Measurements from ENCODE around the gene C13orf46. TPM values are rescaled to one million over a fixed set of nuclear protein-coding genes. Genes with fewer than 3 reads are reported as not detected.

The C13orf46 gene
- polyA plus RNA-seq, 1 donor (not counting 4 experiments of a cell fraction or from before 2014, with no cell fraction given), result not detected

DNA sequence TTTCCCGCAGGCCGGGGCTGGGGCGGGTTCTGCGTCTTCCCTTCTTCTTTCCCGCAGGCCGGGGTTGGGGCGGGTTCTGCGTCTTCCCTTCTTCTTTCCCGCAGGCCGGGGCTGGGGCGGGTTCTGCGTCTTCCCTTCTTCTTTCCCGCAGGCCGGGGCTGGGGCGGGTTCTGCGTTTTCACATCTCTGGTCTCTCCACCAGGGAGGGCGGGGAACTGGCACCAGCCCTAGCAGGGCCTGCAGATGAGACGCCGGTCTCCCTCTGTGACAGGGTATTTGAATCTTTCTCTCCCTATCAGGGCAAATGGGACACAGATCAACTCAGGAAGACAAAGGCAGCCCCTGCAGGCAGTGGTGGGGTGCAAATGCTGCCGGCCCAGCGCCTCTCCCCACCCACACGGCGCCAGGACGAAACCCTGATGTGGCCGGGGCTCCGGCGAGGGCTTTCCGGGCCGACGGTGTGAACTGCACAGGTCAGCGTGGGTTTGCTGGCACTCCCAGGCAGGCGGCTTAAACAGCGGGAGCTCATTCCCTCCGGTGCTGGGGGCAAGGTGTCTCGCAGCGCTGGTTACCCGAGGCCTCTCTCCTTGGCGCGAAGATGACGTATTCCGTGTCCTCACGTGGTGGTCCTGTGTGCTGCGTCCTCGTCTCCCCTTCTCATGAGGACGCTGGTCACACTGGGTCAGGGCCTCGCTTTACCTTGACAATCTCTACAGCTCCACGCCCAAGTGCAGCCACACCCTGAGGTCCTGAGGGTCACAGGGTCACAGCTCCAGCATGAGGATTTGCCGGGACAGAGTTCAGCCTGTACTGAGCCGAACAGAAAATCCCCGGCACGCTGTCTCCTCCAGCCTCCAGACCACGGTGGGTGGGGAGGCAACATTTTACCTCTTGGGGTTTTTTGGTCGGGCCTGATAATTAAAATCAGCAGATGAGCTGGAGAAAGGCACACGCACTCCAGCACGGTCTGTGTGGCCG lies 717 bp upstream of the C13orf46 start:
- H3K9ac ChIP-seq (ENCODE audit: control insufficient read depth, extremely low read depth, insufficient read depth, low read length), result no peak overlapping the region
- peaks cover 11% of the 10 kb centered on the region for H3K27me3 ChIP-seq (ENCODE audit: control insufficient read depth, extremely low read depth, insufficient read depth, low read length)
- H3K4me1 ChIP-seq (ENCODE audit: control insufficient read depth, extremely low read depth, insufficient read depth, low read length), result peaks cover 23% of the 10 kb centered on the region
- DNase-seq (ENCODE audit: low read depth, low spot score) (no peak), FAIRE-seq (no peak)
- H3K4me3 ChIP-seq (ENCODE audit: control insufficient read depth in 2 of 3, extremely low read depth in 1 of 3, insufficient read depth in 2 of 3, low read depth in 1 of 3, low read length in 3 of 3), result no peak overlapping the region
- no peaks in the 10 kb centered on the region for H3K9me1 ChIP-seq (ENCODE audit: control insufficient read depth, extremely low read depth, insufficient read depth, low read length)
- H3K4me2 ChIP-seq (ENCODE audit: control insufficient read depth, extremely low read depth, insufficient read depth, low read depth, low read length), result no peak overlapping the region
- dilution Hi-C loops (cut with MboI; ENCODE audit: extremely low pct_ligation_motif_present, low sequenced_read_pairs), result no loop called here
- H2AFZ ChIP-seq (ENCODE audit: control insufficient read depth, low read length), result no peak overlapping the region
- H3K79me2 ChIP-seq (ENCODE audit: control insufficient read depth, insufficient read depth, low read length), result no peaks in the 10 kb centered on the region
- H3K36me3 ChIP-seq (ENCODE audit: control insufficient read depth in 2 of 2, extremely low read depth in 1 of 2, insufficient read depth in 2 of 2, low read length in 2 of 2), result peaks cover 0 to 1% of the 10 kb centered on the region in 2 experiments
- no peak overlapping the region for H3K27ac ChIP-seq (ENCODE audit: control insufficient read depth, insufficient read depth, low read length)
- no peaks in the 10 kb centered on the region for H3K9me3 ChIP-seq (ENCODE audit: control insufficient read depth, low read depth, low read length)
- no peak for TF ChIP-seq EZH2 (IDR thresholded peaks at IDR 0.05; ENCODE audit: low read length)
- TF ChIP-seq, protein P1, sequence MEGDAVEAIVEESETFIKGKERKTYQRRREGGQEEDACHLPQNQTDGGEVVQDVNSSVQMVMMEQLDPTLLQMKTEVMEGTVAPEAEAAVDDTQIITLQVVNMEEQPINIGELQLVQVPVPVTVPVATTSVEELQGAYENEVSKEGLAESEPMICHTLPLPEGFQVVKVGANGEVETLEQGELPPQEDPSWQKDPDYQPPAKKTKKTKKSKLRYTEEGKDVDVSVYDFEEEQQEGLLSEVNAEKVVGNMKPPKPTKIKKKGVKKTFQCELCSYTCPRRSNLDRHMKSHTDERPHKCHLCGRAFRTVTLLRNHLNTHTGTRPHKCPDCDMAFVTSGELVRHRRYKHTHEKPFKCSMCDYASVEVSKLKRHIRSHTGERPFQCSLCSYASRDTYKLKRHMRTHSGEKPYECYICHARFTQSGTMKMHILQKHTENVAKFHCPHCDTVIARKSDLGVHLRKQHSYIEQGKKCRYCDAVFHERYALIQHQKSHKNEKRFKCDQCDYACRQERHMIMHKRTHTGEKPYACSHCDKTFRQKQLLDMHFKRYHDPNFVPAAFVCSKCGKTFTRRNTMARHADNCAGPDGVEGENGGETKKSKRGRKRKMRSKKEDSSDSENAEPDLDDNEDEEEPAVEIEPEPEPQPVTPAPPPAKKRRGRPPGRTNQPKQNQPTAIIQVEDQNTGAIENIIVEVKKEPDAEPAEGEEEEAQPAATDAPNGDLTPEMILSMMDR (optimal IDR thresholded peaks at IDR 0.05 in 1 of 3, IDR thresholded peaks at IDR 0.05 in 1 of 3, conservative IDR thresholded peaks at IDR 0.05 in 1 of 3; ENCODE audit: extremely low read depth in 1 of 3, insufficient read depth in 2 of 3, low read length in 3 of 3), result no peak
- no peaks in the 10 kb centered on the region for H4K20me1 ChIP-seq (ENCODE audit: control insufficient read depth, extremely low read depth, insufficient read depth, low read length)

DNA sequence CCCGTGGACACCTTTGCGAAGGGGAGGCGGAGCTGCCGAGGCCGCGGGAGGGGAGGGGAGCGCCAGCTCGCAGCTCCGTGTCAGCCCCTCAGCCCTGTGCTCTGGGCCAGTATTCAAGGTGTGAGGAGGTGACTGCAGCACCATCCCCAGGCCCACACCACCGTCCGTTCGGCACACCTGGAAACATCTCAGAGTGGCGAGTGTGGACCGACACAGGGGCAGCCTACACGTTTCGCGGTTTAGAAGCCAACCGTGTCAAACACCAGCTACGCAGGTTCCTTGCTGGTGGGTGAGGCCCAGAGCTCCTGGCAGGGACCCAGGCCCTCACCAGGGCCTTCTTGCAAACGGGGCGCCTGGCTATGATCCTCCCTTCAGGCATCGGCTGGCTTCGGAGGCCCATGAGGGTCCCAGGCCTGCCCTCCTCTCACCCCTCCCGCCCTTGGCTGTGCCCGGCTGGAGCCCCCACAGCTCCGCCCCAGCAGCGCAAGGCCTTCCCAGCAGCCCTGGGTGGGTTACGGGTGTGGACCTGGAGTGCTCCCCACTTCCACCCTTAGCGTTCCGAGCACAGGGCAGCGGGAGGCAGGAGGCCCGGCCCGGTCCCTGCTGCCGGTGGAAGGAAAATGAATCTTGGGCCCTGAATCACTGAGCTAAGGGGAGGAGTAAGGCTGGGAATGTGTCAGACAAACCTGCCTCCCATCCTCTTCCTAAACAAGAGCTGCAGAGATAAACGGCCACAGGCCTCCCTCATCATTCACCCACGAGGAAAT lies 1.2 kb downstream of the C13orf46 start:
- H3K9me3 ChIP-seq (ENCODE audit: control insufficient read depth, low read depth, low read length), result no peaks in the 10 kb centered on the region
- peaks cover 12% of the 10 kb centered on the region for H3K27me3 ChIP-seq (ENCODE audit: control insufficient read depth, extremely low read depth, insufficient read depth, low read length)
- no peak overlapping the region for H3K4me2 ChIP-seq (ENCODE audit: control insufficient read depth, extremely low read depth, insufficient read depth, low read depth, low read length)
- no peak overlapping the region for H3K9ac ChIP-seq (ENCODE audit: control insufficient read depth, extremely low read depth, insufficient read depth, low read length)
- peaks cover 23% of the 10 kb centered on the region for H3K4me1 ChIP-seq (ENCODE audit: control insufficient read depth, extremely low read depth, insufficient read depth, low read length)
- dilution Hi-C loops (cut with MboI; ENCODE audit: extremely low pct_ligation_motif_present, low sequenced_read_pairs), result no loop called here
- no peak overlapping the region for H2AFZ ChIP-seq (ENCODE audit: control insufficient read depth, low read length)
- no peak for TF ChIP-seq EZH2 (IDR thresholded peaks at IDR 0.05; ENCODE audit: low read length)
- TF ChIP-seq, protein P1 (optimal IDR thresholded peaks at IDR 0.05 in 1 of 3, IDR thresholded peaks at IDR 0.05 in 1 of 3, conservative IDR thresholded peaks at IDR 0.05 in 1 of 3; ENCODE audit: extremely low read depth in 1 of 3, insufficient read depth in 2 of 3, low read length in 3 of 3), result no peak
- H4K20me1 ChIP-seq (ENCODE audit: control insufficient read depth, extremely low read depth, insufficient read depth, low read length), result no peaks in the 10 kb centered on the region
- H3K9me1 ChIP-seq (ENCODE audit: control insufficient read depth, extremely low read depth, insufficient read depth, low read length), result no peaks in the 10 kb centered on the region
- DNase-seq (ENCODE audit: low read depth, low spot score) (no peak), FAIRE-seq (no peak)
- no peak overlapping the region for H3K27ac ChIP-seq (ENCODE audit: control insufficient read depth, insufficient read depth, low read length)
- H3K36me3 ChIP-seq (ENCODE audit: control insufficient read depth in 2 of 2, extremely low read depth in 1 of 2, insufficient read depth in 2 of 2, low read length in 2 of 2), result peaks cover 0 to 1% of the 10 kb centered on the region in 2 experiments
- no peaks in the 10 kb centered on the region for H3K79me2 ChIP-seq (ENCODE audit: control insufficient read depth, insufficient read depth, low read length)
- no peak overlapping the region for H3K4me3 ChIP-seq (ENCODE audit: control insufficient read depth in 2 of 3, extremely low read depth in 1 of 3, insufficient read depth in 2 of 3, low read depth in 1 of 3, low read length in 3 of 3)
